NCI-H187 treated with DMSO at 0.1 percent for 48 hours (cell line): ENCODE results near the gene MBNL1.
A peak's percentile ranks its signal among the peaks of the same experiment; 100 is the strongest.

Experiments
- DNase-seq: peaks from one replicate; lab custom pipeline; 2025; lab: John Stamatoyannopoulos, UW

Gene MBNL1

DNA sequence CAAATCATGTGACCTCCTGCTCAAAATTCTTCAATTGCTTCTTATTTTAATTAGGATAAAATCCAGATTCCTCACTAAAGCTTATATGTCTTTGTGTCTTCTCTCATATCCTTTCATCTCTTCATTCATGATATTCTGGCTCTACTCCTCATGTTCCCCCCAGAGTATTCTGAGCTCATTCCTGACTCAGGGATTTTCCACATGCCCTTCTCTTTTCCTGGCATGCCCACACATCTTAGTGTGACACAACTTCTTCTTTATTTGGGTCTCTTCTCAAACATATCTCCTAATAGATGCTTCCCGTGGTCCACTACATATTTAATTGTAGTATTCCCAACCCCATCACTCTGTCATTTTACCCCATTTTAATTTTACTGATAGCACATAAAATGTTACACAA is 15.2 kb upstream of the MBNL1 start:
- DNase-seq = no peak

DNA sequence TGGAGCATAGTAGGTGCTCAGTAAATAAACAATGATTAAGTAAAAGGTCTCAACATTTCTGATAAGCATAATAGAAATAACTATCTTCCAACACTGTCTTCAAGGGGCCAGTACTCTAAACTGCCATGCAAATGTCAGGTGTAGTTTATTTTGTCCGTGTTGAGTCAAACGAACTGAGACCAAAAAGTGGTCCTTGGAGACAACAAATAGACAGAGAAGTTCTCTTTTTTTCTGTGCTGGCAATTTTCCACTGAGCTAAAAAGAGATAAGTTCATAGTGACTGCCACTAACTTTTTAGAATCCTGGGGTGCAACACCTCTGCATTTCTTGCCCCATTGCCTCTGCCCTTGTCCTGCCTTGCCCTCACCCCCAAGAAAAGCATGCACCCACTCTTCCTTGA is 14.7 kb upstream of the MBNL1 start:
- no peak for DNase-seq

DNA sequence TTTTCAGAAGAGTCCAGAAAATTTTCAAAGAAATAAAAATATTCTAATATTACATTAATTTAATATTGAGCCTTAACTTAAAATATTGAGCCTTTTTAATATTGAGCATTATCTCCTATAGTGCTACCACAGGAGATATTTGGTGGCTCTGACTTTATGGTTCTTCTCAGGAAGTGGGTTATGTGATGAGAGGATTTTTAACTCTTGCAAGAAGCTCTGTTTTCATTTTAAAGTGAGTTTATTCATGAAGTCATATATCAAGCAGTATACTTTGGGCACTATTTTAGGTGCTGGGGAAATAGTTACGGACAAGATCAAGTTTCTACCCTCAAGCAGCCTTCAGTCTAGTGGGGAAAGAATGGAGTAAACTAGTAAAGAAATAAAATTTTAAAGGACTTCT is 13.4 kb upstream of the MBNL1 start:
- no peak for DNase-seq

DNA sequence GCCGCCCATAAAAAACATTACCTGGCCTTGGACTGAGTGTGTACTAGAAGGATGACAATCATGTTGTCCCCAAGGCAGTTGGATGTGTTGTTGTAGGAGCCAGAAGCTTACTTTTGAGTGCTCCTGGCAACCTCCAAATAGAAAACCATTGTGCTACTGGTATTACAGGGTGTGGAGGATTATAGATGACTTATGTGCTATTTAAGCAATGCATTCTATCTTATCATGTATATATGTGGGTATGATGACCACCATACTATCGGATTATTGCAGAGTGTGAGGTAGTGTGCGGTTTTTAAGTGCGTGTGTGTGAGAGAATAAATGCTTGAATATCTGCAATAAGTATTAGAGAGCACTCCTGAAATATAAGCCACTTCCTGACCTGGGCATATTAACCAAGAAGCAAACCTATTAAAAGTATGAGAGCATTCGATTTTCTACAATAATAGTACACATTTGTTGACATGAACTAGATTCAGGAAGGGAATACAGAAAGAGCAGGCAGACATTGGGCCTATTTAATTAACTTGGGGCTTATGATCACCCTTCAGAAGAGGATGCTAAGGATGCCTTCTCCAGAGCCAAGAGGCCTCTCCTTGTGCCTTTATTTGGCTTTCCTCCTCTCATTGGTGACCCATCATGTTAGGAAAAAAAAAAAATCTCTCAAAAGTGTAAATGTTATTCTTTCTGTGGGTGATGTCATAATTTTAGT is 11.7 kb upstream of the MBNL1 start:
- DNase-seq = no peak

DNA sequence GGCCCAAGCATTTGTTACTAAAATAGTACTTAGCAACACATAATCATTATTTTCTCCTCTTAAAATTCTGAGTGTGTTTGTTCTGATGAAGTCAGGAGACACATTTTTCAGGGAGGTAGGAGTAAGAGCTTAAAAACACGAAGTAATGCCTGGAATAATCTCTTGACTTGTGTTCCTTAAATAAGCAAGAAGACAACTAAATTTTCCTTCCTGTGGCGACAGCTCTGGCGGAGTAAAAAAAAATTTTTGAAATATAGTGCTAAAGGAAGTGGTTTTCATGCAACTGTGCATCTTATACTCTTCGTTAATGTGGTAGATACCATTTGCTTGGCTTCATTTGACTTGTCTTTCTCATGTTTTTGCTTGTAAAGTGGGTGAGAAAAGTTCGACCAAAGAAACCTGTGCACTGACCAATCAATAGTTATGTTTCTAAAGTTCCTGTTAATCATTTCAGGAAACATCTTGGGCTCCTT is 11.1 kb upstream of the MBNL1 start:
- no peak for DNase-seq

DNA sequence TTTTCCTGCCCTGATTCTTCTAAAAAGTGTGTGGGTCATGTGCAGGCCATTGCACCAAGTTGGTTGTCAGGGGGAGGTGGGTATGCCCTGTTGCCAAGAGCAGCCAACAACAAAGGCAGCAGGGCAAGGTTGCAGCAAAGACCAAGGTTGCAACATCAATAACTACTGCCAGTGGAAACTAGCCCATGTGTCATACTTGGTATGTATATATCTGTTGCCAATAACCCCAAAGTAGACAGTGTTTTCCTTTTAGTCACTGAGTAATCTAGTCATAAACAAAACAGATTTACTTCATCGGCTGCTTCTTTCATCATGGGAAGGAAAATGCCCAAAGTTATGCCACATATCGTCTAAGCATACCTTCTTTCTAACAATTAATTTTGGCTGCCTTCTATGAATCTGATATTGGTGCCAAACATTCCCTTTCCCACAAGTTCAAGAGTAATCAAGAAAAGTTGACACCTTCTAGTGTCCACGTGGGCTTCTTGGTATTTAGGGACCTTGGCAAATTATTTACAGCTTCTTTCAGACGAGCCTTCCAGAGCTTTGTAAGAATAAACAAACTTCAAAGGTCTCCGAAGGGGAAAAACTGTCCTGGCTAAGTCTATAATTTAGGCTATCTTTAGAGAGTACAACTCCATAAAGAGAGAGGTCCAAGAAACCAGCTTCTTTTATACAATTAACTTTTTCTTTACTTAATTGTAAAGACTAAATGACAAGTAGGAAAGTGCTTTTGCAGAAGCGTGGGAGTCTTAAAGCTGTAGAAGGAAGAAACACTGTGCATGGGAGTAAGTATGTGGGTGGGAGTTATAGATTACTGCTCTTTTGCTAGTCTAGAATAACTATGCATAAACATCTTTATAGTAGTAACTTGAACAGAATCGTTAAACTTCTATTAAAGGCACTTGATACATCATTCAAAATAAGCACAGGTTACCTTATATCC is 10.0 kb upstream of the MBNL1 start:
- no peak for DNase-seq

DNA sequence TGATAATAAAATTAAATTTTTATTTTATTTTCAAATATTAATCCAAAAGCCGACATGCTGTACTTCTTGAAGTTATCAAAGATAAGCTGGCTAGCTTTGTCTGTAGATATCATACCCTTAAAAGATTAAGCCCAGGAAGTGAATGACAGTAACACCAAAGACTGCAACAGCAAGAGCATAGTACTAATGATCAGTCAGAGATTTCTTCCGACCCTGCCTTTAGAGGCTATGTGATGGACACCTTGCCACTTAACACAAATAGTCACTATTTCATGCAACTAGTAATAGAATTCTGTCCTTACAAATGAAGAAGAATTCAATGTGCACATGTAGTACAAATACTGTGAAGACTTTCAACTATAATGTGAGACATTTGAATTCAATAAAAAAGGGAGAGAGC is 9.3 kb upstream of the MBNL1 start:
- DNase-seq = no peak

DNA sequence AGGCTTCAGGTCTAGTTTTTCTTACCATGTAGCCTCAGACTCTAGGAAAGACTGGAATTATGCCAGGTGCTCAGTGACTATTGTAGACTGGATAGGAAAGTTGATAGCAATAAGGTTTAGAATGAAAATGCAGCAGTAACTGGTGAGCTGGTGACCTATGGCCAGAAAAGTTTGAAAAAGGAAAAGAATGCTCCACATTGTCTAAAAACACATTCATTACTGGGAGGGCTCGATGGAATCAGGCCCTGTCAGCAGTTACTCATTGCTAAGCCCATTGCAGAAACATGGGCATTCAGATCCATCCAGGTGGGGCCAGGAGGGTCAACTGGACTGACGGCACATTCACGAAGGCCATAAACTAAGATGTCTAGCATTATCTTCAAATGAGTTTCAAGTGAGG is 8.7 kb upstream of the MBNL1 start:
- no peak for DNase-seq

DNA sequence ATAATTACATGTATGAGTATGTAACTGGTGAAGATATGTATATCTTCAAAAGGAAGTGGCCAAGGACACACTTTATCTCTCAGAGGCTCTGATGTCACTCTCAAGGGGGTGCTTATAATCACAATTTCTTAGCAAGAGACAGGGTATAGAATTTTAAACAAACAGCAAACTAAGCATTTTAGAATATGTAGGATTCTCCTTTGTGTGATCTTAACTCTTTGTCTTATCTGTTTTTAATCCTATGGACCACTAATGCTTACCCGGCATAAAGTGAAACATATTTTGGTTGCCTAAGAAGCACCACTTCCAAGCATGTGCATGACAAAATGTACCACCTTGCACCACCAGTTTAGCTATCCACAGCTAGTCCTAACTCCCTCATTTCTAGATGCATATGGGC is 8.2 kb upstream of the MBNL1 start:
- no peak for DNase-seq

DNA sequence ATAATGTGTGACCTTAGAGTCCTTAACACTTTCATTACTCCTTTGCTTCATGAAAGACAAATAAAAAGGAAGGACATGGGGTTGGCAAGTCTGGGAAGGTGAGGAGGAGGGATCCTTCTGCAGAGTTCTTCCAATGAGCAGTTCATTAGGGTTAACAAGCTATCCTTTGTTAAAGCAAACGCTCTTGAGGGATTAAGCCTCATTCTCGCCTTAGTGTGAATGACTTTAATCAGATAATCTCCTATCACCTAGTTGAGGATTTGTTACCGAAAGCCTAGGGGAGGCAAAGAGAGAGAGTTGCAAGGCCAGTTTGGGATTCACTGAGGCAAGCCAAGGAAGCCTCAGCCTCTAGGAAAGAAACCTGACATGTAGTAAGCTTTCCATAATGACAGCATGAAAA is 7.4 kb upstream of the MBNL1 start:
- no peak for DNase-seq

DNA sequence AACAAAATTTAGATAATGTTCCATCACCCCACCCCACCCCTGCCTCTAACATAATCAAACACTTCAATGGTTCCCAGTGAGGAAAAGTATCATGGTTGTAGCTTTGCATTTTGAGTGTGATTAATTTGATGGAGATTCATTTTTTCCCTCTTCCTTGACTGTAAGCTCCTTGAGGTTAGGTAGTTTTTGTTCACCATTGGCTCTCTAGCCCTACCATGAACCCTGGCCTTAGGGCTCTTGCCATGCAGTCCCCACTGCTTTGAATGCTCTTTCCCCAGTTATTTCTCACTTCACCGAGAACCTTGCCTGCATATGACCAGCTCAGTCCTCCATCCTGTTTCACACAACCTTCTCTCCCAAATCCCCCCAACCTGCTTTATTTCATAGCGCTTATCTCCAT is 5.0 kb upstream of the MBNL1 start:
- no peak for DNase-seq

DNA sequence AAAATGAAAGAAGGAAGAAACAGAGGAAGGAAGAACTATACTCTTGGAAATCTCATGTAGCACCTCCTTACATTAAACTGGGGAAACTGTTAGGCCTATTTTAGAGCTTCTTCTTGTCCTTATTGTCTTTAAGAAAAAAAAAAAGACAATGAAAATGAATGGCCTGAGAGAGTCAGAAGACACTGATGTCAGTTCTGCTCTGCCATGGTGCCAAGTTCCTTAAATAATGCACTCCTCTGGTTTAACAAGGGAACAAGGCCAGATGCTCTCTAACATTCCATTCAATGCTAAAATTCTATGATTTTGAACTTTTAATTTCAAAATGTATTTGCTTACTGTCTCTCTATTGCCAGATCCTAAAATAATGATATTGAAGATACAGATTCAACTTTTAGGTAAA is 4.4 kb upstream of the MBNL1 start:
- no peak for DNase-seq

DNA sequence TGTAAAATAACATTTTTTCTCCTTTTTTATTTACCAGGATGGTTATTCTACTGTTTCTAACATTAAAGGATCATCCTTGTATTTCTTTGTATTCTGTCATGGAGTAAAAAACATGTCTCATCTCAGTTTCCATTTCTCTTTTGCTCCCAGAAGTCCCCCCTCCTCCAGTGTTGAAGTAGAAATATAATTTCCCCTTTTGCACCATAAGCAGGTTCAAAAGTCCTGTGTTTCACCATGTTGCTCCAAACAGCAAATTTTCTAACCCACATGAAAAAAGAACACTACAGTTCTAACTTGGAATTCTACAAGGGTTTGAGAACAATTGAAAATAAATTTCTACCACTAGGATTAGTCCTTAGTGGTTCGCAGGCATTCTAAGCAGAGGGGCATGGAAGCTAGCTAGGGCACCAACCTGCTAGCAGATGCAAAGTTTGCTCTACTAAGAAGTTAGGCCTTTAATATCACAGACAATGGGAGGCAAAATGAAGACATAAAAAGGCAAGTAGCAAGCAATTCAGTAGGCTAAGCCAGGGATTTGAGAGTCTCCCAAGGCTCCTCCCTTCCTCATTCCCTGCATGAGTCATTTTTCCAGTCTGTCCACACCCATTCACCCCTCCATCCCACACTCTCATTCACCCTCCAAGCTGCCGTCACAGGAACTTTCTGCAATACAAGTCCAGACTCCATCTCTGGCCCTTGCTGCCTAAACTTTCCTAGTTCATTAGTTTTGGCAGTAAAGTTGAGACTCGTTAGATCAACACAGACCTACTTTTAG is 2.3 kb upstream of the MBNL1 start:
- no peak for DNase-seq

DNA sequence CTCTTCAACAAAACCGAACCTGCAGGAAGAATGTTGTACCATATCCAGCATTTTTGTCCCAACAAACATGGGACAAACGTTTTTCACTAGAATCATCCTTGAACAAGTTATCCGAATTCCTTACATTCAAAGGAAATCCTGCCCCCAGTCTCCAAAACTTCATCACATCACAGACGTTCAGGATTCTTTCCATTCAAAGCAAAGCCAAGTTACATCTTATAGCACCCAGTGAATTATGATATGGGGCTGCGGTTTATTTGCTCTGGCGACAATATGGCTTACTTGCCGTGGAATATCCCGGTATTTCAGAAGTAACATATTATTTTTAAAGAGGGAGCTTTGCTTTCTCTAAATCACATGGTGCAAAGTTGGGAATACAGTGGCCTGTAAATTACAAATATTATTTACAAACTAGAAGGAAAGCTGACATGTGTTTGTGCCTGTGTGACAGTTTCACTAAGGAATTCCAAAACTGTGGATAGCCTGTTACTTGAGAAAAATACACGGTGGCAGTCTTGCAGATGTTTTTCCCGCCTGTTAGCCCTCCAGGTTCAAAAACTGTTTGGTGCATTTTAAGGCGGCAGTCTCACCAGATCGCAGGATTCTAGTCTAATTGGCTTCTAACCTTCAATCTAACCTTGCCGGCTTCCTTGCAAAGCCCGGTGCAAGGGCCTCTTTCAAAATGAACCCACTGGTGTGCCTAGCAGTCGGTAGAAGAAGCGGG is 736 bp upstream of the MBNL1 start:
- no peak for DNase-seq

DNA sequence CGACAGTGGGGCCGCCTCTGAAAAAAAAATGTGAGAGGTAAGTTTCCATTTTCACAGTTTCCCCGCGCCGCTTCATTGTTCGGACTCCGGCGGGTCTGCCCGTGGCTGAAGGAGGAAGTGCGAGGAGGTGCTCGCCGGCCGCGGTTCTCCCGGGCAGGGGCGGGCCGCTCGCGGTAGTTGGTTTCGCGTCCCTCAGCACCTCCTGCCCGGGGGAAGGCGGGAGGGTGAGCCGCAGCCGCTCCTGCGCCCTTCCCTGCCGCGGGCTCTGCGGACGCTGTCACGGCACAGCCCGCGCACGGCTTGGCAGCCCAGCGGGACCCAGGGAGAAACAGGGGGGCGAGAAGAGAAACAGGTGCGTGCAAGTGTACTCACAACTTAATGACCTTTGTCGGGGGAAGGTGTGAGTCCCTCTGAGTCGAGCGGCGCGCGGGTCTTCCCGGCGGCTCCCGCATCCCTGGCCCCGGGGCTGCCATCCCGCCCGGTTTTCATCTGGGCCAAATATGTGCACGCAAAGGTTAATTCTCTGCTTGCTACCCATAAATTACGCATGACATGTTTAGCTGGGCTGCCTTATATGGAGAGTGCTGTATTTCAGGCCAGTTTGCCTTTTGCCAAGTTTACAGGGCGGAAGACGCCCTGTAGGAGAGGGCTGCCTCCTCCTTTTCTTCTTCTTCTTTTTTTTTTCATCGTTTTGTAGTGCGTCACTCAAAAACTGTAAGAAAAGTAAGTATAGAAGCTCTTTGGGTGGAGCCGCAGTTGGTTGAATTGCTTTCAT is 514 bp downstream of the MBNL1 start:
- DNase-seq = no peak

DNA sequence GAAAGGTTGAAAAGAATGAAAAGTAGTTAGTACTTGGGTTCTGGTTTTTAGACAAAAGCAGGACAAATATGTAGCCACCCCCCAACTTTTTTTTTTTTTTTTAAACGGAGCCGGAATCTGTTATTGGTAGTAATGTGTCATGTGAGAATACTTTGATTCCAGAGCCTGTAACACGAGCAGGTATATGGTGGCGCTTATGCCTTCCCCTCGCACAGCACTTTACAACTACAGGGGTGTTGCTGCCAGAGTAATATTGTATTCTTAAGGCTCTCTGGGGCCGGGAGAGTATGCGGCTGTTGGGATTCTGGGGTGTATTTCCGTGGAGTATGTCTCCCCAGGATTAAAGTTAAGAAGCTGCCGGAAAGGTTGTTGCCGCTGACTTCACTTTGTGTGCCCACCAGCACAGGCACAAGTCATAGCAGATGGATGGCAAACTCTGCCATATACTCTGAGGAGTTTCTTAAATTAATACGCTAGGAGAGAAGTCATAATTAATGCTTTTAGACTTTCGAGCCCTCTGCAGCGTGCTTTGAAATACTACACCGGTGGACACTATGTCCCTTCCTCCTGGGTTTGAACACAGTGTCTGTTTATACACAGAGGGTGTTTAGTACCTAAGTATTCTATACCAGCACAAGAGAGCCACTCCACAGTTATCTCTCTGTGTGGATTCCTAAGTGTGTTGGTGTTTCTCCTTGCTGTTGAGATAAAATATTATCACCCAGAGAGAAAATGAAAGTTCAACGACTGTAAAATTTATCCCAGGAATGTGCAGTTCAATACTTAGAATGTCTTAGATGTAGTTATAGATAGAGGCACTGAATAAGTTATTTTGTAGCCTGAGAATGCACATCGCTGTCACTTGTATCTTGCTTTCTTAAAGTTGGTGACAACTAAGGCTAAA is 1.4 kb downstream of the MBNL1 start:
- peak; percentile 23 for DNase-seq

DNA sequence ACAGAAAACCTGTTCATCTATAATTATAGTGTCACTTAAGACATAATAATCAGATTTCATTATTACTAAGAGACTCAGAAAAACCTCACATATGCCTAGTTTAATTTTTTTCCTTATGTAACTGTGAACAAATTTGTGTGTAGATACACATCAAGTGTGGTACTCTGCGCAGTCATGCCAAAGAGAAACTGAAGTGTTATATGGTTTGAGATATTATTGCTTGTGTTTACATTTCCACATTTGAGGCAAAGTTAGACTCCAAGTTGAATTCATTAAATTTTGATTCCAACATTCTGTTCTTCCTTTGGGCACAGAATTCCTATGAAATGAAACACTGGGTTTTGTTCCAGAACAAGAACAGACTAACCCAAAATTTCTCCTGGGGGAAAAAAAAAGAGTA is 2.2 kb downstream of the MBNL1 start:
- no peak for DNase-seq

DNA sequence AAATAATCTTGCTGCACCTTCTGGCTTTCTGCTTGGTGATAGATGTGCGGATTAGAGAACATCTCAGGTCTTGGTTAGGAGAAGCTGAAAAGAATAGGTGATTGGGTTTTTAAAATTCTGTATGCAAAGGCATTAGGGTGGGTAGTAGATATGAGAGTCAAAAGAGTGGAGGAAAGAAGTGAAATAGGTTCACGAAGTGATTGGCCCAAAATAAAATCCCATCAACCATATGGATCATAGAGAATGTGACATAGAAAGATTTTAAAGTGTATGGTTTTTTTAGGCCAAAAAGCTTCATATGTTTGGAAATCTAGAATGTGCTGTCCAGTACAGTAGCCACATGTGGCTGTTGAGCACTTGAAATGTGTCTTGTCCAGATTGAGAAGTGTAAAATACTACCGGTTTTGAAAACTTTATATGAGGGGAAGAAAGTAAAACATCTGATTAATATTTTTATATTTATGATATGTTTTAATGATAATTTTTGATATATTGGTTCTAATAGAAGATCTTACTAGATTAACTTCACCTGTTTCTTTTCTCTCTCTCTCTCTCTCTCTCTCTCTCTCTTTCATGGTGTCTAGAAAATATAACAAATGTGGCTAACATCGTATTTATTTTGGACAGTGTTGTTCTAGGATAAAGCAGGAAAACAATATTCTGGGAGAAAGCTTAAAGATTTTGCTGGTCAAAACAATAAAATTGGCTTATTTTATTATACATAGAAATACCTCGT is 2.9 kb downstream of the MBNL1 start:
- DNase-seq = no peak

DNA sequence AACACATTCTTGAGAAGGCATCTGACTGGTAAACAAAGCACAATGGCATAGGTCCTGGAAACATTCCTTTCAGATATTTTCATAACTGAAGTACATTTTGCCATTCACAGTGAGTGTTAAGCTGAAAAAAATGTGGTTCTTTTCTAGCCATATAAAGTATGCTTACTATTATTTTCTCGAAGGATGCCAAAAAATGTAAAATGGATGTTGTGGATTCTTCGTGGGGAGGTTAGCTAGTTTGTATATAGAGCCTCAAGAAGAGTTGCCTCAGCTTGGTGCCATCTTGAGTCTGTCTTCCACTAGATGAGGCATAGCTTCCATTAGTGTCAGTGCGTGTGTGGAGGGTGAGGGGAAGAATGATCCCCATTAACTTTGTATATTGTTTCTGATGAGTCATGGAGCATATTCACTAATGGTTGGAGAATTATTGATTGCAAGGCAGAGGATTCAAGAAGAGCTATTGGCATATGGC is 4.1 kb downstream of the MBNL1 start:
- no peak for DNase-seq
